Measurements from ENCODE around the gene ZNF32.

Gene ZNF32
- 16.8 to 40.4 (median 23.9) reads per million in 9 experiments for total RNA-seq

- ATAC-seq (replicated peaks) (peak; percentile 97), DNase-seq (peak; percentile 73 to 78 (median 75))
- Mint-ChIP-seq H3K27me3 (peaks cover 4 to 19% of the 10 kb centered on the region in 2 donors), H3K4me3 (peak within 1 kb of the TSS; percentile 90 to 97), H3K9me3 (peaks cover 7 to 14% of the 10 kb centered on the region in 2 donors), H3K4me1 (ENCODE audit: low read depth in 2 of 2) (peaks cover 10 to 18% of the 10 kb centered on the region in 2 donors), H3K36me3 (ENCODE audit: insufficient read depth) (peaks cover 18% of the 10 kb centered on the region), H3K27ac (peak within 1 kb of the TSS; percentile 85 to 95)
Measured at GRCh38 chr10:43648398-43649184, at the start of gene ZNF32. Gene ZNF32 (minus strand): TSS chr10:43648881. CDS start chr10:43646133, 2,748 bp downstream.

- no peaks in the 10 kb centered on the region for H3K9me3 Mint-ChIP-seq
- H3K4me3 Mint-ChIP-seq: no peak overlapping the region
- no peak for ATAC-seq (replicated peaks)
- H3K36me3 Mint-ChIP-seq (ENCODE audit: insufficient read depth): peaks cover 8% of the 10 kb centered on the region
- H3K27ac Mint-ChIP-seq: no peak overlapping the region
- DNase-seq: no peak
- no peaks in the 10 kb centered on the region for H3K4me1 Mint-ChIP-seq (ENCODE audit: low read depth in 2 of 2)
- peaks cover 12 to 23% of the 10 kb centered on the region in 2 donors for H3K27me3 Mint-ChIP-seq
Measured at GRCh38 chr10:43698156-43698555, 49.5 kb upstream of the ZNF32 start.

GRCh38 chr10:43696909-43697483 lies 48.3 kb upstream of the ZNF32 start:
- no peaks in the 10 kb centered on the region for H3K9me3 Mint-ChIP-seq
- H3K27me3 Mint-ChIP-seq: peaks cover 21 to 34% of the 10 kb centered on the region in 2 donors
- H3K36me3 Mint-ChIP-seq (ENCODE audit: insufficient read depth): peaks cover 8% of the 10 kb centered on the region
- H3K4me1 Mint-ChIP-seq (ENCODE audit: low read depth in 2 of 2): no peaks in the 10 kb centered on the region
- no peak overlapping the region for H3K4me3 Mint-ChIP-seq
- ATAC-seq (replicated peaks): no peak
- H3K27ac Mint-ChIP-seq: no peak overlapping the region
- DNase-seq: no peak

- ATAC-seq (replicated peaks) (no peak), DNase-seq (no peak)
- Mint-ChIP-seq H3K4me3 (no peak overlapping the region), H3K4me1 (ENCODE audit: low read depth in 2 of 2) (no peaks in the 10 kb centered on the region), H3K9me3 (no peaks in the 10 kb centered on the region), H3K36me3 (ENCODE audit: insufficient read depth) (peaks cover 8% of the 10 kb centered on the region), H3K27ac (no peak overlapping the region), H3K27me3 (peaks cover 15 to 29% of the 10 kb centered on the region in 2 donors)
Measured at GRCh38 chr10:43695730-43696129, 47.0 kb upstream of the ZNF32 start.

- H3K4me3 Mint-ChIP-seq: no peak overlapping the region
- DNase-seq (no peak), ATAC-seq (replicated peaks) (no peak)
- no peaks in the 10 kb centered on the region for H3K9me3 Mint-ChIP-seq
- peaks cover 11 to 25% of the 10 kb centered on the region in 2 donors for H3K27me3 Mint-ChIP-seq
- peaks cover 2 to 3% of the 10 kb centered on the region in 2 donors for H3K4me1 Mint-ChIP-seq (ENCODE audit: low read depth in 2 of 2)
- peaks cover 8% of the 10 kb centered on the region for H3K36me3 Mint-ChIP-seq (ENCODE audit: insufficient read depth)
- no peak overlapping the region for H3K27ac Mint-ChIP-seq
Measured at GRCh38 chr10:43695321-43695720, 46.6 kb upstream of the ZNF32 start.

- no peaks in the 10 kb centered on the region for H3K9me3 Mint-ChIP-seq
- H3K4me1 Mint-ChIP-seq (ENCODE audit: low read depth in 2 of 2): peaks cover 5% of the 10 kb centered on the region in 2 donors
- no peak overlapping the region for H3K27ac Mint-ChIP-seq
- ATAC-seq (replicated peaks) (no peak), DNase-seq (no peak)
- H3K36me3 Mint-ChIP-seq (ENCODE audit: insufficient read depth): peaks cover 10% of the 10 kb centered on the region
- H3K4me3 Mint-ChIP-seq: no peak overlapping the region
- H3K27me3 Mint-ChIP-seq: peaks cover 9 to 25% of the 10 kb centered on the region in 2 donors
Measured at GRCh38 chr10:43694526-43694925, 45.8 kb upstream of the ZNF32 start.

- ATAC-seq (replicated peaks): no peak
- no peak for DNase-seq
- Mint-ChIP-seq H3K27ac (no peak overlapping the region), H3K9me3 (no peaks in the 10 kb centered on the region), H3K27me3 (peaks cover 11 to 25% of the 10 kb centered on the region in 2 donors), H3K4me1 (ENCODE audit: low read depth in 2 of 2) (peaks cover 5 to 9% of the 10 kb centered on the region in 2 donors), H3K36me3 (ENCODE audit: insufficient read depth) (peaks cover 10% of the 10 kb centered on the region), H3K4me3 (no peak overlapping the region)
Measured at GRCh38 chr10:43693602-43694001, 44.9 kb upstream of the ZNF32 start.

GRCh38 chr10:43692051-43692825 lies 43.6 kb upstream of the ZNF32 start:
- no peak for ATAC-seq (replicated peaks)
- H3K36me3 Mint-ChIP-seq (ENCODE audit: insufficient read depth): peaks cover 10% of the 10 kb centered on the region
- H3K9me3 Mint-ChIP-seq: no peaks in the 10 kb centered on the region
- no peak overlapping the region for H3K27ac Mint-ChIP-seq
- H3K27me3 Mint-ChIP-seq: peaks cover 15 to 25% of the 10 kb centered on the region in 2 donors
- peaks cover 5 to 10% of the 10 kb centered on the region in 2 donors for H3K4me1 Mint-ChIP-seq (ENCODE audit: low read depth in 2 of 2)
- no peak for DNase-seq
- no peak overlapping the region for H3K4me3 Mint-ChIP-seq

GRCh38 chr10:43691485-43691884 lies 42.8 kb upstream of the ZNF32 start:
- Mint-ChIP-seq H3K27me3 (peaks cover 15 to 25% of the 10 kb centered on the region in 2 donors), H3K27ac (no peak overlapping the region), H3K4me3 (no peak overlapping the region), H3K9me3 (no peaks in the 10 kb centered on the region), H3K36me3 (ENCODE audit: insufficient read depth) (peaks cover 10% of the 10 kb centered on the region), H3K4me1 (ENCODE audit: low read depth in 2 of 2) (peaks cover 5 to 10% of the 10 kb centered on the region in 2 donors)
- ATAC-seq (replicated peaks) (no peak), DNase-seq (no peak)

- peaks cover 15 to 25% of the 10 kb centered on the region in 2 donors for H3K27me3 Mint-ChIP-seq
- peak overlapping the region; percentile 52 to 84 for H3K27ac Mint-ChIP-seq
- DNase-seq: peak; percentile 80 to 87 (median 86)
Measured at GRCh38 chr10:43689955-43690771, 41.5 kb upstream of the ZNF32 start.

GRCh38 chr10:43689618-43689954 lies 40.9 kb upstream of the ZNF32 start:
- Mint-ChIP-seq H3K4me3 (peak overlapping the region; percentile 86 to 88), H3K27me3 (peaks cover 15 to 21% of the 10 kb centered on the region in 2 donors), H3K27ac (peak overlapping the region; percentile 52 to 84), H3K9me3 (no peaks in the 10 kb centered on the region), H3K36me3 (ENCODE audit: insufficient read depth) (peaks cover 9% of the 10 kb centered on the region), H3K4me1 (ENCODE audit: low read depth in 2 of 2) (peaks cover 5 to 10% of the 10 kb centered on the region in 2 donors)
- DNase-seq (peak in 2 of 3 experiments; percentile 16 to 24), ATAC-seq (replicated peaks) (peak; percentile 58)

More at GRCh38 chr10:43689955-43690771, 41.5 kb upstream of the ZNF32 start:
- H3K9me3 Mint-ChIP-seq: no peaks in the 10 kb centered on the region
- peak overlapping the region; percentile 86 to 88 for H3K4me3 Mint-ChIP-seq
- peaks cover 5 to 10% of the 10 kb centered on the region in 2 donors for H3K4me1 Mint-ChIP-seq (ENCODE audit: low read depth in 2 of 2)
- ATAC-seq (replicated peaks): peak; percentile 98
- peaks cover 10% of the 10 kb centered on the region for H3K36me3 Mint-ChIP-seq (ENCODE audit: insufficient read depth)

- Mint-ChIP-seq H3K4me3 (peak overlapping the region; percentile 86 to 88), H3K9me3 (no peaks in the 10 kb centered on the region), H3K4me1 (ENCODE audit: low read depth in 2 of 2) (peaks cover 5 to 10% of the 10 kb centered on the region in 2 donors), H3K27me3 (peaks cover 15 to 19% of the 10 kb centered on the region in 2 donors), H3K36me3 (ENCODE audit: insufficient read depth) (peaks cover 7% of the 10 kb centered on the region), H3K27ac (peak overlapping the region; percentile 52 to 84)
- ATAC-seq (replicated peaks) (no peak), DNase-seq (no peak)
Measured at GRCh38 chr10:43689007-43689491, 40.4 kb upstream of the ZNF32 start.
